ENCODE measurements around the gene HOXA5. TPM values are rescaled to one million over a fixed set of nuclear protein-coding genes. Genes with fewer than 3 reads are reported as not detected.

The HOXA5 gene
- total and polyA plus RNA-seq, 2 of the 8 experiments (the other 6 are each of a cell fraction or from before 2014, with no cell fraction given): not detected

DNA sequence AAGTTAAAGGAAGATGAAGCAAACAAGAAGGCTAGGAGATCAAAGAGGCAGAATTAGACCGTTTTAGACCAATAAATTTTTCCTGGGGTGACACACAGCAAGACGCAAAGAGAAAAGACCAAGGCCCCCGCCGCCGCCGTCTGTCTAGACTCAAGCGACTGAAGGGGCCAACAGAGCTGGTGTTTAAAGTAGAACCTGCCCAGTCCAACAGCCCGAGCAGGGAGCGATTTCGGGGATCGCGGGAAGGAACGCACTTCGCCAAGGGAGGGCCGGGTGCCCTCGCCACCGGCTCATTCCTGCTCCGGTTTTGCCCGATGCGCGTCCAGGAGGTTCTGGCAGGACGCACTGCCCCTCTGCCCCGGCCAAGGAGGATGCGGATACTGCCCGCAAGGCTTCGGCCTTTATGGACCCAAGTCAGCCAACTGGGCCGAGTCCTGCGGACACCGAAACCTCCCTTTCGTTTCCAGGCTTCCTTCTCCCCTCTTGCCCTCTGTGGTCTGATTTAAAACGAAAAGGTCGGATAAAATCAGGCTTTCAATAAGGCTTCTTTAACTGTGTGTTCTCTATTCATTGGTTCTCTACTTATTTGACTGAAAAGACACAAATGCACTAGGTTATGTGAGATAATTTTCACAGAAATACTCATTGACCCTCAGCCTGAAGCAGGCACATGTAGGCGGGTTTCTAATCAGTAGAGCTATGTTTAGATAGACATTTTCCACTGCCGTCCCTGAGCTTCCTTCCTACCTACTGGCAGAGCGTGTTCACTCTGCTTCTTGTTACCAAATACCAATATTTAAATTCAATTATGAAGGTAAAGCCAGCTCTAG is 15.2 kb upstream of the HOXA5 start:
- DNase-seq (ENCODE audit: low read depth in 1 of 2, low spot score in 2 of 2) (peak in 1 of 2 experiments; percentile 52), FAIRE-seq (no peak)
- CTCF ChIA-PET (ENCODE audit: partially characterized antibody): interaction anchor here (1.0 to 2.0 kb wide), 16 partner anchors 9 to 1297 kb away, joined by 3 to 16 read pairs (median 4); partner anchors contain the start of gene HOXA5
- no peak overlapping the region; the same call in 1 of the 2 replicates for H2BK12ac ChIP-seq (ENCODE audit: low read depth, low read length)
- H3K27me3 ChIP-seq (replicated peaks in 1 of 4; ENCODE audit: control insufficient read depth in 3 of 4, extremely low read depth in 1 of 4, insufficient read depth in 3 of 4, low read length in 3 of 4): peaks cover 98 to 100% (median 99%) of the 10 kb centered on the region in 4 experiments
- H3K79me1 ChIP-seq (ENCODE audit: low read depth, low read length): no peaks in the 10 kb centered on the region
- H3K4me1 ChIP-seq (replicated peaks in 1 of 4; ENCODE audit: control insufficient read depth in 3 of 4, insufficient read depth in 4 of 4, low read length in 3 of 4): peaks cover 0 to 2% (median 0%) of the 10 kb centered on the region in 4 experiments; a peak in 3 of 7 replicates
- TF ChIP-seq SAP30 (IDR thresholded peaks at IDR 0.05; ENCODE audit: insufficient read depth, insufficient replicate concordance, low read length) (no peak), RNF2 (IDR thresholded peaks at IDR 0.05; ENCODE audit: borderline replicate concordance, low read depth, low read length, missing control alignments, poor library complexity, severe bottlenecking) (peak; percentile 76), SUZ12 (IDR thresholded peaks at IDR 0.05; ENCODE audit: low read length) (peak; percentile 92), EZH2 (IDR thresholded peaks at IDR 0.05; ENCODE audit: low read depth, low read length, severe bottlenecking) (peak; percentile 98)
- no peak overlapping the region; the same call in 1 of the 2 replicates for H2AK5ac ChIP-seq (ENCODE audit: low read depth, low read length)
- H3K14ac ChIP-seq (ENCODE audit: insufficient read length): no peak overlapping the region
- H4K20me1 ChIP-seq (replicated peaks in 1 of 2; ENCODE audit: control insufficient read depth in 1 of 2, insufficient read depth in 2 of 2, low read length in 2 of 2): peaks cover 22 to 29% of the 10 kb centered on the region in 2 experiments
- no peak overlapping the region for H2AFZ ChIP-seq (ENCODE audit: low read length)
- no peak overlapping the region for H2BK15ac ChIP-seq (ENCODE audit: low read length)
- H3K4ac ChIP-seq (replicated peaks; ENCODE audit: insufficient read length, low read depth, low read length): no peak overlapping the region
- no peaks in the 10 kb centered on the region for H3K79me2 ChIP-seq (ENCODE audit: control insufficient read depth in 1 of 2, insufficient read depth in 2 of 2, low read length in 2 of 2)
- no peak overlapping the region for H4K5ac ChIP-seq (ENCODE audit: insufficient read length, low read depth, low read length)
- peaks cover 0 to 24% (median 0%) of the 10 kb centered on the region in 4 experiments; a peak in 1 of 8 replicates for H3K36me3 ChIP-seq (ENCODE audit: control insufficient read depth in 2 of 4, insufficient read depth in 4 of 4, low read length in 3 of 4)
- peaks cover 0 to 10% of the 10 kb centered on the region in 2 experiments; a peak in 1 of 4 replicates for H3K9me3 ChIP-seq (ENCODE audit: insufficient read depth in 2 of 2, low read depth in 1 of 2, low read length in 1 of 2)
- H3K9ac ChIP-seq (replicated peaks in 1 of 4; ENCODE audit: extremely low read depth in 1 of 4, low read depth in 3 of 4, low read length in 3 of 4): no peak overlapping the region
- H3K4me2 ChIP-seq (ENCODE audit: insufficient read depth in 1 of 2, low read depth in 2 of 2, low read length in 2 of 2): no peak overlapping the region
- no peaks in the 10 kb centered on the region for H3K23me2 ChIP-seq (ENCODE audit: low read depth, low read length)
- H2BK20ac ChIP-seq (ENCODE audit: low read length): no peak overlapping the region
- no peak overlapping the region for H2BK120ac ChIP-seq (replicated peaks; ENCODE audit: low read depth, low read length)
- POLR2A ChIA-PET (ENCODE audit: partially characterized antibody): no interaction called here
- no peak overlapping the region for H3K23ac ChIP-seq (ENCODE audit: insufficient read length)
- H3K4me3 ChIP-seq (ENCODE audit: extremely low read depth in 1 of 4, insufficient read depth in 2 of 4, low read depth in 3 of 4, low read length in 4 of 4): no peak overlapping the region
- no peak overlapping the region for H4K91ac ChIP-seq (replicated peaks; ENCODE audit: insufficient read length, low read length)
- H3K18ac ChIP-seq (ENCODE audit: extremely low read depth, low read length): no peak overlapping the region
- H3K56ac ChIP-seq (replicated peaks; ENCODE audit: insufficient read length, low read depth, low read length): no peak overlapping the region
- no peak overlapping the region for H2BK5ac ChIP-seq (ENCODE audit: low read depth, low read length)
- 25% methylated on average over 35 of the region's 35 CpGs; no CpG with 5 or more reads in 1 of the 2 experiments for WGBS, 2 experiments (ENCODE audit: extremely low coverage in 1 of 2, insufficient coverage in 1 of 2, insufficient read length in 1 of 2, insufficient replicate concordance in 2 of 2, low coverage in 1 of 2, low lambda C conversion rate in 2 of 2, missing lambda C conversion rate in 1 of 2)
- no peak overlapping the region for H3K27ac ChIP-seq (ENCODE audit: low read depth, low read length)
- H4K8ac ChIP-seq (ENCODE audit: extremely low read depth, insufficient read depth, low read length): no peak overlapping the region
